ENCODE results near the gene SERPINA1. TPM values are rescaled to one million over a fixed set of nuclear protein-coding genes. Genes with fewer than 3 reads are reported as not detected.

Gene SERPINA1
- total and polyA plus RNA-seq, 2 of the 13 experiments (the other 11 are each of a cell fraction or from before 2014, with no cell fraction given): 3,266 to 11,015 TPM

DNA sequence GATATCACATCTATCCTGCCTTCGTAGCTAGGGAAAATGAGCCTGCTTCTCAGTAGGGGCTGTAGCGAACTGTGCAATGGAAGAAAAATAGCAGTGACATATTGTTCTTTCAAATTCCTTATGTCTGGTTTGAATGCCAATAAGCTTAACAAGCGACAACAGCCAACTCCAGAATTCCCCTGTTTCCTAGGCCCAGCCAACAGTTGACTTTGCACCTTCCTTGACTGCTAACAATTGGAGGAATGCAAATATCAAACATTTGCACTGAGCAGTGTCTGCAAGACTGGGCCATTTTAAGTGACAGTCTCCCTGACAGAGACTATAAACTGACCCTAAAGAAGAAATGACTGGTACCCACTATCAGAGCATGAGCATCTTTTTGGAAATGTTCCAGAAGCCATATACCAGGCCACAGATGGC is 12.0 kb upstream of the SERPINA1 start (continued):
- TF ChIP-seq, protein P1, sequence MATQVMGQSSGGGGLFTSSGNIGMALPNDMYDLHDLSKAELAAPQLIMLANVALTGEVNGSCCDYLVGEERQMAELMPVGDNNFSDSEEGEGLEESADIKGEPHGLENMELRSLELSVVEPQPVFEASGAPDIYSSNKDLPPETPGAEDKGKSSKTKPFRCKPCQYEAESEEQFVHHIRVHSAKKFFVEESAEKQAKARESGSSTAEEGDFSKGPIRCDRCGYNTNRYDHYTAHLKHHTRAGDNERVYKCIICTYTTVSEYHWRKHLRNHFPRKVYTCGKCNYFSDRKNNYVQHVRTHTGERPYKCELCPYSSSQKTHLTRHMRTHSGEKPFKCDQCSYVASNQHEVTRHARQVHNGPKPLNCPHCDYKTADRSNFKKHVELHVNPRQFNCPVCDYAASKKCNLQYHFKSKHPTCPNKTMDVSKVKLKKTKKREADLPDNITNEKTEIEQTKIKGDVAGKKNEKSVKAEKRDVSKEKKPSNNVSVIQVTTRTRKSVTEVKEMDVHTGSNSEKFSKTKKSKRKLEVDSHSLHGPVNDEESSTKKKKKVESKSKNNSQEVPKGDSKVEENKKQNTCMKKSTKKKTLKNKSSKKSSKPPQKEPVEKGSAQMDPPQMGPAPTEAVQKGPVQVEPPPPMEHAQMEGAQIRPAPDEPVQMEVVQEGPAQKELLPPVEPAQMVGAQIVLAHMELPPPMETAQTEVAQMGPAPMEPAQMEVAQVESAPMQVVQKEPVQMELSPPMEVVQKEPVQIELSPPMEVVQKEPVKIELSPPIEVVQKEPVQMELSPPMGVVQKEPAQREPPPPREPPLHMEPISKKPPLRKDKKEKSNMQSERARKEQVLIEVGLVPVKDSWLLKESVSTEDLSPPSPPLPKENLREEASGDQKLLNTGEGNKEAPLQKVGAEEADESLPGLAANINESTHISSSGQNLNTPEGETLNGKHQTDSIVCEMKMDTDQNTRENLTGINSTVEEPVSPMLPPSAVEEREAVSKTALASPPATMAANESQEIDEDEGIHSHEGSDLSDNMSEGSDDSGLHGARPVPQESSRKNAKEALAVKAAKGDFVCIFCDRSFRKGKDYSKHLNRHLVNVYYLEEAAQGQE (IDR thresholded peaks at IDR 0.05; ENCODE audit: borderline replicate concordance in 1 of 2, low read depth in 1 of 2, low read length in 2 of 2): no peak
- TF ChIP-seq ATM (IDR thresholded peaks at IDR 0.05; ENCODE audit: borderline replicate concordance) (no peak), ZNF501 (CRISPR knock-in tag; IDR thresholded peaks at IDR 0.05) (no peak), ZNF138 (CRISPR knock-in tag; IDR thresholded peaks at IDR 0.05; ENCODE audit: low read depth) (no peak), FOXK1 (CRISPR knock-in tag; IDR thresholded peaks at IDR 0.05; ENCODE audit: borderline replicate concordance, low read depth) (no peak), NR2F1 (CRISPR knock-in tag; IDR thresholded peaks at IDR 0.05) (no peak), TBX3 (IDR thresholded peaks at IDR 0.05; ENCODE audit: borderline replicate concordance) (no peak), SCMH1 (CRISPR knock-in tag; IDR thresholded peaks at IDR 0.05; ENCODE audit: borderline replicate concordance) (no peak), ZNF660 (CRISPR knock-in tag; IDR thresholded peaks at IDR 0.05; ENCODE audit: borderline replicate concordance, low read depth) (no peak), FOXA1 (IDR thresholded peaks at IDR 0.05) (no peak), FOXA1 (CRISPR knock-in tag; IDR thresholded peaks at IDR 0.05) (peak; percentile 46), YEATS2 (CRISPR knock-in tag; IDR thresholded peaks at IDR 0.05; ENCODE audit: borderline replicate concordance) (no peak), ZNF337 (CRISPR knock-in tag; IDR thresholded peaks at IDR 0.05; ENCODE audit: borderline replicate concordance, low read depth) (no peak), ZNF773 (CRISPR knock-in tag; IDR thresholded peaks at IDR 0.05; ENCODE audit: borderline replicate concordance) (no peak), MYNN (CRISPR knock-in tag; IDR thresholded peaks at IDR 0.05; ENCODE audit: low read depth) (no peak), REPIN1 (CRISPR knock-in tag; IDR thresholded peaks at IDR 0.05; ENCODE audit: borderline replicate concordance, low read depth) (0 out of 2 replicates have a peak, but pooled peaks have one; percentile 26)
- TF ChIP-seq, protein P2, sequence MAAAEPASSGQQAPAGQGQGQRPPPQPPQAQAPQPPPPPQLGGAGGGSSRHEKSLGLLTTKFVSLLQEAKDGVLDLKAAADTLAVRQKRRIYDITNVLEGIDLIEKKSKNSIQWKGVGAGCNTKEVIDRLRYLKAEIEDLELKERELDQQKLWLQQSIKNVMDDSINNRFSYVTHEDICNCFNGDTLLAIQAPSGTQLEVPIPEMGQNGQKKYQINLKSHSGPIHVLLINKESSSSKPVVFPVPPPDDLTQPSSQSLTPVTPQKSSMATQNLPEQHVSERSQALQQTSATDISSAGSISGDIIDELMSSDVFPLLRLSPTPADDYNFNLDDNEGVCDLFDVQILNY (CRISPR knock-in tag; conservative IDR thresholded peaks at IDR 0.05): no peak
- TF ChIP-seq, protein P3, sequence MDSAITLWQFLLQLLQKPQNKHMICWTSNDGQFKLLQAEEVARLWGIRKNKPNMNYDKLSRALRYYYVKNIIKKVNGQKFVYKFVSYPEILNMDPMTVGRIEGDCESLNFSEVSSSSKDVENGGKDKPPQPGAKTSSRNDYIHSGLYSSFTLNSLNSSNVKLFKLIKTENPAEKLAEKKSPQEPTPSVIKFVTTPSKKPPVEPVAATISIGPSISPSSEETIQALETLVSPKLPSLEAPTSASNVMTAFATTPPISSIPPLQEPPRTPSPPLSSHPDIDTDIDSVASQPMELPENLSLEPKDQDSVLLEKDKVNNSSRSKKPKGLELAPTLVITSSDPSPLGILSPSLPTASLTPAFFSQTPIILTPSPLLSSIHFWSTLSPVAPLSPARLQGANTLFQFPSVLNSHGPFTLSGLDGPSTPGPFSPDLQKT (CRISPR knock-in tag; IDR thresholded peaks at IDR 0.05; ENCODE audit: borderline replicate concordance): no peak
- TF ChIP-seq, protein P4, sequence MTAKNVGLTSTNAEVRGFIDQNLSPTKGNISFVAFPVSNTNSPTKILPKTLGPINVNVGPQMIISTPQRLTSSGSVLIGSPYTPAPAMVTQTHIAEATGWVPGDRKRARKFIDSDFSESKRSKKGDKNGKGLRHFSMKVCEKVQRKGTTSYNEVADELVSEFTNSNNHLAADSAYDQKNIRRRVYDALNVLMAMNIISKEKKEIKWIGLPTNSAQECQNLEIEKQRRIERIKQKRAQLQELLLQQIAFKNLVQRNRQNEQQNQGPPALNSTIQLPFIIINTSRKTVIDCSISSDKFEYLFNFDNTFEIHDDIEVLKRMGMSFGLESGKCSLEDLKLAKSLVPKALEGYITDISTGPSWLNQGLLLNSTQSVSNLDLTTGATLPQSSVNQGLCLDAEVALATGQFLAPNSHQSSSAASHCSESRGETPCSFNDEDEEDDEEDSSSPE (CRISPR knock-in tag; IDR thresholded peaks at IDR 0.05): no peak
- TF ChIP-seq, protein P5, sequence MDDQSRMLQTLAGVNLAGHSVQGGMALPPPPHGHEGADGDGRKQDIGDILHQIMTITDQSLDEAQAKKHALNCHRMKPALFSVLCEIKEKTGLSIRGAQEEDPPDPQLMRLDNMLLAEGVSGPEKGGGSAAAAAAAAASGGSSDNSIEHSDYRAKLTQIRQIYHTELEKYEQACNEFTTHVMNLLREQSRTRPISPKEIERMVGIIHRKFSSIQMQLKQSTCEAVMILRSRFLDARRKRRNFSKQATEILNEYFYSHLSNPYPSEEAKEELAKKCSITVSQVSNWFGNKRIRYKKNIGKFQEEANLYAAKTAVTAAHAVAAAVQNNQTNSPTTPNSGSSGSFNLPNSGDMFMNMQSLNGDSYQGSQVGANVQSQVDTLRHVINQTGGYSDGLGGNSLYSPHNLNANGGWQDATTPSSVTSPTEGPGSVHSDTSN (CRISPR knock-in tag; IDR thresholded peaks at IDR 0.05; ENCODE audit: borderline replicate concordance): no peak
